Measurements from ENCODE around the gene BLVRB. TPM values are rescaled to one million over a fixed set of nuclear protein-coding genes. Genes with fewer than 3 reads are reported as not detected.

The BLVRB gene
- total and polyA plus RNA-seq, 2 of the 8 experiments (the other 6 are each of a cell fraction or from before 2014, with no cell fraction given), result 28.7 to 182 TPM

DNA sequence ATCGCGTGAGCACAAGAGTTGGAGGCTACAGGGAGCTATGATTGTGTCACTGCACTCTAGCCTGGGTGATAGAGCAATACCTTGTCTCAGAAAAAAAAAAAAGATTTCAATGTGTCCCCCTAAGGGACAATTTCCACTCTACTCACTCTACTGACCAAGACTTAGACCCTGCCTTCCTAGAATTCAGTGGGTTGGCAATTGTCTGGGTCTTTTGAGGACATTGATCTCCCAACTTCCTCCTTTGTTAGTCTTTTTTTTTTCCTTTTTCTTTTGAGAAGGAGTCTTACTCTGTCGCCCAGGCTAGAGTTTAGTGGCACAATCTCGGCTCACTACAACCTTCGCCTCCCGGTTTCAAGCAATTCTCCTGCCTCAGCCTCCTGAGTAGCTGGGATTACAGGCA, 3.5 kb upstream of the BLVRB start (continued):
- TF ChIP-seq RFX5 (IDR thresholded peaks at IDR 0.05; ENCODE audit: borderline replicate concordance, low read depth, low read length), result no peak
- TF ChIP-seq CHD1 (IDR thresholded peaks at IDR 0.05; ENCODE audit: low read depth, low read length), result no peak
- TF ChIP-seq GTF2F1 (IDR thresholded peaks at IDR 0.05; ENCODE audit: borderline replicate concordance, low read depth, low read length), result no peak

All from H1 (cell line).